AG04449 (cell line): ENCODE data around the gene CNKSR3.

ENCODE experiments used
- CTCF ChIA-PET: fragments of 350-600 bp; formaldehyde crosslinking; extraction: SDS; loops from one replicate; lab custom pipeline; 2021; ENCODE audit warnings: antibody characterized with exemption; lab: Yijun Ruan, JAX
- POLR2A ChIA-PET: fragments of 400-600, 350-600 bp; formaldehyde crosslinking; extraction: SDS; loops from one replicate; lab custom pipeline; 2020; ENCODE audit warnings: antibody characterized with exemption, inconsistent platforms; lab: Yijun Ruan, JAX
- DNase-seq: peaks from one replicate; pipeline ENCODE4 v3.0.0-alpha.2; 2010; ENCODE audit warnings: low read depth, low spot score
- H3K4me3 ChIP-seq: 2 replicates; pipeline ENCODE4 v1.5.1; 2011; ENCODE audit warnings: low read depth, mild to moderate bottlenecking, control low read depth, low read length
- CTCF ChIP-seq: IDR thresholded peaks from one replicate; pipeline ENCODE4 v1.5.1; 2011; ENCODE audit warnings: mild to moderate bottlenecking, moderate library complexity, low read length, control low read depth, inconsistent platforms; ENCODE audit not compliant: insufficient read depth; ENCODE audit errors: missing control alignments

CNKSR3 gene

GRCh38 chr6:154496793-154497517 lies 13.5 kb downstream of the CNKSR3 start:
- H3K4me3 ChIP-seq = no peak overlapping the region
- no peak for DNase-seq
- CTCF ChIA-PET = interaction anchor here (2.5 to 3.5 kb wide), 2 partner anchors 11 to 343 kb away, joined by 8 to 17 read pairs; no protein-coding TSS in a partner anchor
- TF ChIP-seq CTCF = no peak
- POLR2A ChIA-PET = no interaction called here

GRCh38 chr6:154496186-154496585 lies 14.3 kb downstream of the CNKSR3 start:
- CTCF ChIA-PET = no interaction called here

GRCh38 chr6:154494592-154495311 lies 15.7 kb downstream of the CNKSR3 start:
- H3K4me3 ChIP-seq = no peak overlapping the region
- TF ChIP-seq CTCF = no peak
- CTCF ChIA-PET = no interaction called here
- no peak for DNase-seq
- POLR2A ChIA-PET = no interaction called here

More at GRCh38 chr6:154496186-154496585, 14.3 kb downstream of the CNKSR3 start:
- POLR2A ChIA-PET = no interaction called here
- H3K4me3 ChIP-seq = no peak overlapping the region
- TF ChIP-seq CTCF = no peak
- DNase-seq = no peak

- ChIA-PET POLR2A (no interaction called here), CTCF (interaction anchor here (1.6 to 1.8 kb wide), 2 partner anchors 9 to 13 kb away, joined by 4 to 6 read pairs; no protein-coding TSS in a partner anchor)
- no peak for TF ChIP-seq CTCF
- no peak overlapping the region for H3K4me3 ChIP-seq
- DNase-seq = no peak
These were observed 18.7 kb downstream of the CNKSR3 start for GRCh38 chr6:154491567-154492470.

GRCh38 chr6:154489822-154490221 lies 20.7 kb downstream of the CNKSR3 start:
- POLR2A ChIA-PET = no interaction called here
- no peak for DNase-seq
- CTCF ChIA-PET = interaction anchor here (1.4 to 1.8 kb wide), 3 partner anchors 11 to 20 kb away, joined by 4 to 6 read pairs (median 4); partner anchors contain the start of gene CNKSR3
- no peak overlapping the region for H3K4me3 ChIP-seq
- no peak for TF ChIP-seq CTCF
